Measurements from ENCODE around the gene PELO.
A peak's percentile ranks its signal among the peaks of the same experiment; 100 is the strongest.

The PELO gene

DNA sequence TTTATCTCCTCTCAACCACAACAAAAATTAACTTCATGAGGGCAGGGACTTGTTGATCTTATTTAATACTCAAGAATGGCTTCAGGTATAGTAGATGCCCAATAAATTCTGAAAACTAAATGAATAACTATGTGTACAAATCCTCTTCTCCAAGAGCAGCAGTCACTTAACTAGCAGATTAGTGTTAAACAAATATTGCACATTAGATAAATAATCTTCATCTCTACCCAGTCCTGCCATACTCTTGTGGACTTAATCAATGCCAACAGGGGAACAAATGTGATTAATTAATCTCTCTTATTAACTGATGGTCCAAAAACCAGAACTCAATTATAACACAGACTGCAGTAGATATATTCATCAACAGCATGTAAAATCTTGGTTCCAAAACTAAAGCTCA, 15.0 kb upstream of the PELO start:
- DNase-seq = no peak

- no peak for DNase-seq
Observed at GRCh38 chr5:52773342-52773741, 14.4 kb upstream of the PELO start.

- no peak for DNase-seq
Observed at GRCh38 chr5:52774005-52774410, 13.7 kb upstream of the PELO start.

- no peak for DNase-seq
Observed at GRCh38 chr5:52776116-52776515, 11.6 kb upstream of the PELO start.

- DNase-seq = no peak
Observed at GRCh38 chr5:52777186-52777585, 10.5 kb upstream of the PELO start.

GRCh38 chr5:52778781-52779180, 8.9 kb upstream of the PELO start:
- no peak for DNase-seq

GRCh38 chr5:52779213-52779612, 8.5 kb upstream of the PELO start:
- DNase-seq = no peak

GRCh38 chr5:52783226-52783959, 4.3 kb upstream of the PELO start:
- DNase-seq = no peak

DNA sequence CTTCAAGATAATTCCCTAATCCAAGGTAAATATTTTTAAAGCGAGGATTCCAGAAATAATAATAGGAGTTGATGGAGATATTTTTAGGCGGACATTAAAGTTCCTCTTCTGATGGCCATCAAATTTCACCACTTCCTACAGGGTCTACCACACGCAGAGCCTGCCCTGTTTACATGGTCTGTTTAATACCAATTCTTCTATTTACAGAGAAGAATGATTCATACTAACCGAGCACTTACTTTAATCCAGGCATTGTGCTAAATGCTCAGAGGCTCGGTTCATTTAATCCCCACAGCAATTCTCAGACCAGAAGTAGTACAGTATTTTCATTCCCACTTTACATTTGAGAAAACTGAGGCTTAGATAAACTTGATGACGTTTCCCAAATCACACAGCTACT, 3.0 kb upstream of the PELO start:
- DNase-seq = no peak

DNA sequence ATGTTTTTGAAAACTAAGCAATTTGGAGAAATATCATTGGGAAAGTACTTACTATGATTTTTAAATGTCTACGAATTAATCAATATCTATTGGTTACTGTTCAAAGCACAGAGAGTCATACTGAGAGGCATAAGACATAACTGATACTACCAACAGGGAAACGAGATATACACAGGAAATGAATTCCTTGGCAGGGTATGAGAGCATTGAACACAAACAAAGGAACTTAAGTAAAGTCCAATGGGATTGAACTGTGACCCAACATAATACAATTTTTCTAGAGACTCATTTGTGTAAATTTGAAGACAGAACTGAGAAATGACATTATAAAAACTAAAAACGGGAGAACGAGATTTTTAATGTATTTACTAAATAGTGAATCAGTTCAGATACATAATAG, 1.3 kb upstream of the PELO start:
- no peak for DNase-seq

- no peak for DNase-seq
Observed at GRCh38 chr5:52786949-52787599, 642 bp upstream of the PELO start.

- no peak for DNase-seq
Observed at GRCh38 chr5:52788505-52788821, 747 bp downstream of the PELO start.

- DNase-seq = no peak
Observed at GRCh38 chr5:52789378-52789777, 1.7 kb downstream of the PELO start.

GRCh38 chr5:52789851-52790250, 2.1 kb downstream of the PELO start:
- no peak for DNase-seq

DNA sequence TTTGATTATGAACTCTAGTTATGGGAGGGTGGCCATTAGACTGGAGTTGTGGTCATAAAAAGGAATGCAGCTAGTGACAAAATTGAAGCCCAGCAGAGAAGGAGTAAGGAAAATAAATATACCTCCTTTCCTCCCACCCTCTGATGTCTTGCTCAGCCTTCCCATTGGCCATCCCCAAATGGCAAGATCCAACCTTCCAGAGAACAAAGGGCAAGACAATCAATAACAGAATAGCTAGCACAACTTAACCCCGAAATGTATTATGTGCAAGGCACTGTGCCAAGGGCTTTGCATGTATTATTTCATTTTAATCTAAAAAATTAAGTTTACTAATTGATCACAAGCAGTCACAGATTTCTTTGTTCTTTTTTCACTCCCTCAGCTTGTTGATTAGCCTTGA, 3.6 kb downstream of the PELO start:
- DNase-seq = no peak

GRCh38 chr5:52794519-52794918, 6.8 kb downstream of the PELO start:
- DNase-seq = no peak

- no peak for DNase-seq
Observed at GRCh38 chr5:52796031-52796430, 8.3 kb downstream of the PELO start.

- DNase-seq = no peak
Observed at GRCh38 chr5:52796516-52797103, 8.9 kb downstream of the PELO start.

DNA sequence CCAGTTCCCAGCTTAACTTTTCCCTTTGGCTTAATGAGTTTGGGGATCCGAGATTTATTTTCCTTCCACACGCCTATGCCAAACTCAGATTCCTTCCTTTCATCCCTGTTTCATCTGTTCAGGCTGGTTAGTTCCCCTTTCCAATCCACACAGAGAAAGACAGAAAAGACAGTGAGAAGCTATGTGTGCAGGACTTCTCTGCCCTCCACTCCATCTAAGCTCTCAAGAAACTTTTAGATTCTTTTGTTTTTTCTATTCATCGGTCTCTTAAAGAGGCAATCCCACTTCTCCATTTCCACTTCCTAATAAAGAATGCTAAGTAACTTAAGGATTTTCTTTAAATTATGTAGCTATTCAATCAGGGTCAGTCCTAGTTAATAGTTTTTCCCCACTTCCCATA, 11.2 kb downstream of the PELO start:
- no peak for DNase-seq

DNA sequence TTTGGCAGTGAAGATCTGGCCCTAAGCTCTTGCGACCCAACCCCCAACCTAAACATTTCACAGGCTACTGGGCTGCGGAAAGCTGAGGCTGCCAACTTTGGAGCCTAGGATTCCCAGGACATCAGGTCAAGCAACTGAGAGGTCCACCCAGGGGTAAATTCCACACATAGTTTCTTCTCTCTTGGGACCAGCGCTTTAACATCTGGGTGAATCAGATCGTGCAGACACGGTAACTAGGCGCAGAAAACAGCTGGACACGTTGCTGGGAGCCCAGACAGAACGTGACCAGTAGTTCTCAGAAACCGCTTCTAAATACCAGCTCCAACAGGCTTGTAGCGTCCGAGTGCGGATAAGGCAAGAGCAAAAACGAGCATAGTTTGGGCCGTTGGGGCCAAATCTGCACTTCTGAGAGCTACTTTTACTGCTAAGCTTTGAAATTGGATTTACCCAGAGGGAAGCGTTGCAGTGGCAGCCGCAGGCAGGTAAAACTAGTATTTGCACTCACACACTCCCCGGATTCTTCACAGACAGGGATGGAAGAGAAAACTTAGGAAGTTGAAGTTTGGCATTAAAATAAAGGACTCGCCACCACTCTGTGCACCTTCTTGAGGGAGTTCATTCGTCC, 11.8 kb downstream of the PELO start:
- peak; percentile 48 for DNase-seq

DNA sequence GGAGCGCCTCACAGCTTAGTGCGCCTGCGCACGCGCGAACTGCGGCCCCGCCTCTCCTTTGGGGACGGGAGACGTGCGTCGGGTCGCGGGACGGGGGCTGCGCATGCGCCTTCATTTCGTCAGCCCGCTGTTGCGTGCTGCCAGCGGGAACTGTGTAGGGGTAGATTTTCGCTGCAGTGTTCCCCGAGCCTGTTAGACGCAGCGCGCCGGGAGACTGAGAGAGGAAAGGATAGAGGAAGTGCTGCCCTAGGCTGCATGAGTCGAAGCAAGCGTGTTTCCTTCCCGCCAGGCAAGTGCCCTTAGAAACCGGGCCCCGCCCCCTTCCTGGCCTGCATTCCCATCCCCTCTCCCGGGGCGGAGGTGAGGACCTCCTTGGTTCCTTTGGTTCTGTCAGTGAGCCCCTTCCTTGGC, 12.3 kb downstream of the PELO start:
- DNase-seq = peak; percentile 92

- DNase-seq = peak; percentile 54
Observed at GRCh38 chr5:52800394-52801213, 12.9 kb downstream of the PELO start.

- DNase-seq = peak; percentile 27
Observed at GRCh38 chr5:52801329-52801728, 13.6 kb downstream of the PELO start.

Measured in NCI-H82 (cell line).